GM10847 (cell line): ENCODE results near the gene CLNK.

Experiments
- POLR2A ChIP-seq: IDR thresholded peaks from 2 replicates; pipeline ENCODE4 v1.6.1; 2011; ENCODE audit not compliant: insufficient read length; ENCODE audit errors: extremely low read depth

The CLNK gene

DNA sequence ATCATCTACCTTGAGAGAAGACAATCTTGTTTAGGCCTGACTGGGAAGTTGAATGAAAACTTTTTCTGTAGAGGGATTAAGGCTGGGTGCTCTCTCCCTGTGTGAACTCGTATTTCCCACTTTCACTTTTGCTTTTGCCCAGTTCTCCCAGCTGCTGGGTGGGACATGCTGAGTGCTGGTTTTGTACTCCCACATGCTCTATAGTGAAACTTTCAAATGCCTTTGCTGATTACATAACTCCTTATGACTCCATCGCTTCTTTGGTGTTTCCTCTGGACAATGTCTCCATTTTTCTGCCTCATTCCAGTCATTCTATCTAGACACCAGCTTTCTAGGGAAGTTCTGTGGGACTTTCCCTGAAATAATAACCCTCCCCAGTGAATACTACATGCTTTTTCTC, 100.5 kb downstream of the CLNK start:
- no peak for TF ChIP-seq POLR2A

DNA sequence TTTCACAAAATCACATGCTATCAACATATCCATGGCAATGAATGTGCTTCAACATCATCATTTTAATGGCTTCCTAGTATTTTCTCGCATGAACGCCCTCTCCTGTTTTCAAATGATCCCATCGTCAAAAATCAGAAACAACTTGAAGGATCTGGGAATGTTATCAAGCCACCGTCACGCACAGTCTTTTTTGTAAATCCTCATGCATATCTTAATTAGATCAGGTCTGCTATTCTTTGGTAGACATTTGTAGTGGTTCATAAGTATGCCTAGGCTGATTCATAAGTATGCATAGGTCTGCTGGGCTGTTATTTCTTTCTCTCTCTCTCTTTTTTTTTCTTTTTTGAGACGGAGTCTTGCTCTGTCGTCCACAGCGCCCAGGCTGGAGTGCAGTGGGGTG, 101.6 kb downstream of the CLNK start:
- TF ChIP-seq POLR2A: no peak

DNA sequence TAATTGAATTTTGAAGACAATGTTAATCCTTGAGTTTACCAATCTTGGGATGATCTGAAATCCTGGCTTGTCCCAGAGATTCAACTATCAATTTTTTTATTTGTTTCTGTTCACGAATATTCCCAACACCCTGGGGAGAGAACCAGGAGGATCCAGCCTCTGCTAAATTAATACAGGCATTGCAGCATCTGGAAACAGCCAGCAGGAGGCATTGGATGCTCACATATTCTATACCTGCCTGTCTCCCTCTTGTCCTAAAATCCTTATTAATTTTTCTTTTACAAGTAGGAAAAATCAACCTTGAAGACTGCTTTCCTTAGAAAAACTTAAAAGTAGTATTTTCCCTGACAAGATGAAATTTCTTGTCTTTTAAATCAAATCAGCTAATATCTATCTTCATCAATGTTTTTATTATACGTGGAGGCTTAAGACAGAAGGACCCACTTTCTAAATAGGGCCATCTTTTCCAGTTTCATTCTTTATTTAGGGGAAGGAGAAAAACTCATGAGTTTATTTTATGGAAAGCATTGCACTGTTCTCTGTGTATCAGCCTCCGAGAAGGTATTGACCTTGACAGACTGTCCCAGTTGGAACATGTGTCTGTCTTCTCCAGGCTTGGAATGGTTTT, 102.4 kb downstream of the CLNK start:
- no peak for TF ChIP-seq POLR2A

DNA sequence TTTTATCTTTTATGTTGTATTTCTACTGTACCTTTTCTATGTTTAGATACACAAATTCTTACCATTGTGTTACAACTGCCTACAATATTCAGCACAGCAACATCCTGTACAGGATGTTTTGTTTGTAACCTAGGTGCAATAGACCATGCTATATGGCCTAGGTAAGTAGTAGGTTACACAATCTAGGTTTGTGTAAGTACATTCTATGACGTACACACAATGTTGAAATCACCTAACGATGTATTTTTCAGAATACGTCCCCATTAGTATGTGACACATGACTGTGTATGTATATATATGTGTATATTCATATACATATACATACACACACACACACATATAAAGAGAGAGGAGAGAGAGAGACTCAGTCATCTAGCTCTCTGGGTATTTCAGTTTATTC, 103.5 kb downstream of the CLNK start:
- TF ChIP-seq POLR2A: no peak

DNA sequence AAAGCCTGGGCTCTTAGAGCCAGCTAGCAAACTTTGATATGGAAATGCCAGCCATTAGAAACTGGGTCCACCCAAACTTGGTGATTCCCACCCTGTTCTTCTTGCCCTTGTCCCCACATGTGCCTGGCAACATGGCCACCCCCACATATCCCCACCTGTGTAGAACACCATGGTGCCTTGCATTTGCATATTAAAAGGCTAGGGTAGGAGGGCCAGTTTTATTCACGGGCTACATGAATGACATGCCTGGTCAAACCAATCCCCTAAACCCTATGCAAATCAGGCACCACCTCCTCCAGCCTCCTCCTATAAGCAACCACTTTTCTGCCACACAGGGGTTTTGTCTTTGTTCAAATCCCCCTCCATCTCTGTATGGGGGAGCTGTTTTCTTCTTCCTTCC, 104.9 kb downstream of the CLNK start:
- no peak for TF ChIP-seq POLR2A

DNA sequence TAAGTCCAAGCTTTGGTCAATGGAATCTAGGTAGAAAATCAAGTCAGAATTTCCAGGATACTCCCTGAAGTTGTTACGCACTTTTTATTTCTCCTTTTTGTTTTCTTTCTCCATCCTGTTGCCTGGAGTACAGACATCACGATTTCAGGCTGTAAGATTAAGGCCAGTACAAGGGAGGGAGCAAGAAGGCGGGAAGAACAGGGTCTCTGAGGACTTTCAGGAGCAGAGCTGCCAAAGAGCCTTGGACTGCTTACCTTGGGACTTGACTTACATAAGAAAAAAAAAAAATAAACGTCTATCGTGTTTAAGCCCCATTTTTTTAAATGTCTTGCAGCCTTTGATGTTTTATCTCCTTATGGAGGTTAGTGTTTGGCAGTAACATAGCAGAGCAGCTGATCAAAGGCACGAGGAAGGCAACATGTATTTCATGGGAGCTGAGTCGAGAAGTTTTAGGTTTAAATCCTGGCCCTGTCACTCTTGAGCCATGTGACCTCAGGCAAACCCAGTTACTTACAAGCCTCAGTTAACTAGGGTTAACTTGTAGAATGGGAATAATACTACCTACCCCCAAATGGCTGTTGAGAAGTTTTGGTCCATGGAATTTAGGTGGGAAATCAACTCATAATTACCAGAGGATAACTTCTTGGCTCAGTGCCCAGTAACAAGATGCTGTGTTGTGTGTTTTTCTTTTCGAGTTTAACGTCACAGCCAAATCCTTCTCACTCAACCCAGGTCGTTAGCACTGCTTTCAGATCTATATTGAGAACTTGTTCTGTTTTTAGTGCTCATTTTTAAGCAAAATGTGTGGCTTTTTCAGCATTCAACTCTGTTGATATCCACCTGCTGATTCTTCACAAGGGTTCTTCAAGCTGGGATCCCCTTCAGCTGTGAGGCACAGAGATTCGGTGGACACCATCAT, 106.8 kb downstream of the CLNK start:
- no peak for TF ChIP-seq POLR2A

DNA sequence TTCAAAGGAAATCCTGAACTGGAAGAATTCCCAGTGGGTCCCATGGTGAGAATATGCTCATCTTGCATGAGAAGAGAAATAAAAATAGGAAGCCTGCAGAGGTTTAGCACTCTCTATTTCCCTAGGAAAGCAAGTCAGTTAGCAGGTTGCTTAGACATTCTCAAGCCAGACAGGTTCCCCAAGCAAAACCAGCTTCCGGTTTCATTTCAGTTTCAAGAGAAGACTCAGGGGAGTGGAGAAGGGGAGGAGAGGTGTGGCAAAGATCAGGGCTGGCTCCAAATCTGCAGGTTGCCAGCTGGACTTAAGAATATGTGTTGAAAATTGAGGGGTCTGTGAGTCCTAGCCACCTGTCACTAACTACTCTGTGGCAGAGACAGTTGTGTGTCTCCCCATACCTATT, 107.5 kb downstream of the CLNK start:
- no peak for TF ChIP-seq POLR2A

DNA sequence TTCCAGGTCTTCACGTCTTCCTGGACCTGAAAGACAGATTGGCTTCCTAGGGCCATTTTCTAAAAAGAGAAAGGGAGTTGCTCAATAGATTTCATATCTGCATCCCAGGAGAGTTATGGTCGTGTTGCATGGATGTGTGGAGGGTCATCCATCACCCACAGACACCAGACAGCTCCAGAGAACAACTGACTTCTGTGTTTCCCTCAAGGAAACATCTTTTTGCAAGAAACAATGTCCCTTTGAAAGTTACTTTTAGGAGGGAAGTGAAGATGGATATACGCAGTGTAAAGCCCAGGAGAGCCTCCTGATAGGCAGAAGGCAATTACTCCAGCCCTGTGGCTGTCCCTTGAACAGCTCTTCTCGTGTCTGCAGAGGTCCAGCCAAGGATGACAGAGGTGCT, 108.3 kb downstream of the CLNK start:
- TF ChIP-seq POLR2A: no peak

DNA sequence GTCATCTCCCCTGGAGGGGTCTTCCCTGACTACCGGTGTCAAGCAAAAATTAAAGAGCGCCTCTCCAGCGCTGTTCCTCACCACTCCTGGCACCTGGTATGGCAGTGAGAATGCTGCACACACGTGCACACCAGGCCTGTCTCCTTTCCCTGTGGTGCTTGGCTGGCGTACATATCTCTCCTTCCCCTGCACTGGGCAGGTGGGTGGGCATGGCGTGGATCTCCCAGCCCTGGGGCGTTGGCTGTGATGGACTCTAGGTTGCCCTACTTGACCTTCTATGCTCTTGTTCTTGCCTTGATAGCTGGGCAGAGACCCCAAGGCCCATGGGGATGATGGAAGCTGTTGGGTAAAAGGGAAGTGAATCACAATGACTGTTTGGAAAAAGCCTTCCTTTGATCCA, 109.2 kb downstream of the CLNK start:
- no peak for TF ChIP-seq POLR2A

DNA sequence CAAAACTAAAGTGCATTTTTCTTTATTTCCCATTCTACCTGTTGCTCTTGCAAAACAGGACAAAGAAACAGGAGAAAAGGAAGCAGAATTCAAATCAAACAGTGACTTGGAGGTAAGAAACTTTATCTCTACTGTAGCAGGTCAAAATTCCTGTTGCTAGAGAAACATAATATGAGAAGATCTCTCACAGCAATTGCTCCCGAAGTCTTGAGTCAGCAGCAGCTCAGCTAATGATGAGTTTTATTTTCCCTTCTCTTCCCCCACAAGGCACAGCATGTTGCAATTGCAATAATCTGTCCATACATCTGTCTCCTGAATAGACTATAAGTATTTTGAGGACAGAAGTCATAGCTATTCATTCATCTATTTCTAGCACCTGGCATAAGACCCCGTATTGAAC, 112.7 kb downstream of the CLNK start:
- no peak for TF ChIP-seq POLR2A

DNA sequence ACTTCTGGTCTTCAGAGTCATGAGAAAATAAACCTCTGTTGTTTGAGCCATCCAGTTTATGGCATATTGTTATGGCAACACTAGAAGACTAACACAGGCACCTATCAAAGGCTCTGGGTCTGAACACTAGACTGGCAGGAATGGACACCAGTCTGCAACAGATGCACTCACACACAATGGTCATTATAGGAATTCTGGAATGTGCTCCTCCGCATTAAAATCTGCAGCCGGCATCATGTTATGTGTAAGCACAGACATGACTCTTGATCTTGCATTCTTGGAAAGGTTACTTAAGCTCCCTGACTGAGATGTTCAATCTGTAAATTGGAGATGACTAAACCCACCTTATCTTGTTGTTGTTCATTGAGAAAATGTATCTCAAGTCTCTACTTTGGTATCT, 115.1 kb downstream of the CLNK start:
- TF ChIP-seq POLR2A: no peak

DNA sequence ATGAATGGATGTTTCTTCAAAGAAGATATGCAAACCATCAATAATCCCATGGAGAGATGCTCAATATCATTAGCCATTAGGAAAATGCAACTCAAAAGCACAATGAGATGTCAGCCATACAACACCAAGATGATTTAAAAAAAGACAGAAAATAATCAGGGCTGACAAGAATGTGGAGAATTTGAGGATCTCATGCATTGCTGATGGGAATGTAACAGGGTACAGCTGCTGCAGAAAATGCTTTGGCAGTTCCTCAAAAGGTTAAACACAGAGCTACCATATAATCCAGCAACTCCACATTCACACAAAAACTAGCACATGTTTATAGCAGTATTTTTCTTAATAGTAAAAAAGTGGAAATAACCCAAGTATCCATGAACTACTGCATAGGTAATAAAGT, 116.8 kb downstream of the CLNK start:
- TF ChIP-seq POLR2A: no peak

DNA sequence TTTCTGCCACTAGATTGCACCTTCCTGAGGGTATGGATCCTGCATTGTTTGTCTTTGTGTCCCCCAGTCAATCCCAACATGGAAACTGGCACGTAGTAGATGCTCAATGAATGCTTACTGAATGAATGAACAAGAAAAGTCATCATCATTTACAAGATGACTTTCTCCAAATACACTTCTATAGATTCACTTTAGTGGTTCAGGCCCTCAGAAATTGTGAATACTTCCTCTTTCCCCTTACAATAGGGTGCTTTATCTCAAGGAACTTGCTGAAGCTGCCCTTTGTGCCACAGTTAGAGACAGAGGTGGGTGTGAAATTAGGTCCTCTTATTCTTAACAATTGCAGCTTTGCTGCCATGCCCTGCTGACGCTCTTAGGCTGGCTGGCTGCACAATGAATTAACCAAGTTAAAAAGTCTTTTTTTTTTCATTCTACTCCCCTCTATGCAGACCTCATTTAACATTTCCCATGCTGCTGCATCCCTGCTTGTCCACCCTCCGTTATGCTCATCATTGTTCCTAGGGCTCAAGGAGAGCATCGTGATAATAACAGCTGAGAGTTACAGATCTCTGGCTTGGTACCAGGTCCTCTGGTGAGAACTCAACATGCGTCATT, 119.3 kb downstream of the CLNK start:
- TF ChIP-seq POLR2A: no peak

DNA sequence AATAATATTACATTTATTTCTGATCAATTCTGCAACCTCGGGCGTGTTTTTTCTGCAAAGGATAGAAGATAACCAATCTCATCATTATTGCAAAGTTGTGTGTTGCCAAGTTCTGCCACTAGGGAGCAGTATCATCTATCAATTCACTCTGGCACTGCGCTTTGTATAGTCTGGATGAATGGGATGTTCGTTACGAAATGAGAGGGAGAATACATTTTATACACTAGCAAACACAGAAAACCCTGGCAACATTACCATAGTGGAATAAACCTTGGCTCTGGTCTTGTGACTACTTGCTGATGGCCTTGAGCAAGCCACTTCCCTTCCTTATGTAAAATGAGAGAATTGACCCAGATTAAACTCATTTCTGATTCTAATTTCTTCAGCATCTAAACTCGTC, 129.9 kb downstream of the CLNK start:
- TF ChIP-seq POLR2A: no peak

DNA sequence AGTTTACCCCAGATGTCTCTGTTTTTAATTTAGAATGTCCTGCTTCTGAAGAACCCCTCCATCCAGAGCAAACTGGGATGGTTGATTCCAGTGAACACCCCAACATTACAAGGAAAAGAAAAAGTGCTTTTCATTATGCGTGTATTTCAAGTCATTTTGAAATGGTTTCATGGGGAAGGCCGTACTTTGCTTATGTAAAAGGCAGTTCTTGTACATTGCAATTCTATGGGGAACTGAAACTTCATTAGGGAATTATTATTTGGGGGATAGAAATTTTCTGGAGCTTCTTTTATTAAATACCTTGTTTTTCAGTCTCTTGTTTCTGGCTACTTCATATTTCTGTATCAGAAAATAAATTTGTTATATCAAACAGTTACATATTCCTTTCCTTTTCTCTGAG, 130.4 kb downstream of the CLNK start:
- no peak for TF ChIP-seq POLR2A

DNA sequence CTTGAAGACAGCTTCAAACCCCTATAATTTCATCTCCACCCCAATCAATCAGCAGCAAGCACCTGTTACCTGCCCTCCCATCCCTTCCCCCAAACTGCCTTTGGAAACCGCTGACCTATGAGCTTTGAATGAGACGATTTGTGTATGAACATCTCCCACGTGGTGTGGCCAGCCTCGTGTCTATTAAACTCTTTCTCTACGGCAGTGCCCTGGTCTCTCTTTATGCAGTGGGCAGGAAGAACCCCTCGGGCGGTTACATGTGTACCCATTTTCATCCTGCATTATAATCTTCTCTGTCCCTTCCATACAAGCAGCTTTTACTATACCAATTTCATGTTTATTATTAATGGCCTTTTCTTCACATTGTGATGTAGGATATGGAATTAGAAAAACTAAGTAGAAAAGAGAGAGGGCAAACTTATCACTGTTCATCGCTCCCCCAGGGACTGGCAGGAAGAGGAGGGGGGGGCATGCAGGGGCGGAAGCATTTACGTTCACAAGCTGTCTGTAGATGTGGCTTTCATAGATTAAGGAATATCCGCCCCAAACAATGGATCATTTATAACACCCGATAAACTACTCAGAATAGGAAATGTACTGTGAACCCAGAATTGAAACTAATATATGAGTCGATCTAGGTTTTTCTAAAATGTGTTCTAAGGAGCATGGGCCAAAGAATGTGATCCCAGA, 131.8 kb downstream of the CLNK start:
- no peak for TF ChIP-seq POLR2A
